ENCODE results near the gene IDNK.

Gene IDNK

GRCh38 chr9:83665580-83666200 is 42.7 kb downstream of the IDNK start:
- DNase-seq: no peak
- Histone ChIP-seq H2AFZ (ENCODE audit: low read depth, low read length) (no peak overlapping the region), H3K4me2 (ENCODE audit: insufficient read depth, low read length) (no peak overlapping the region), H3K4me3 (ENCODE audit: low read depth in 1 of 2, low read length in 2 of 2) (no peak overlapping the region), H3K36me3 (ENCODE audit: insufficient read depth, low read length) (peaks cover 91% of the 10 kb centered on the region), H3K27me3 (ENCODE audit: insufficient read depth, low read length, poor library complexity) (no peaks in the 10 kb centered on the region), H3K9ac (ENCODE audit: low read depth, low read length) (no peak overlapping the region), H3K4me1 (ENCODE audit: insufficient read depth, low read length) (no peaks in the 10 kb centered on the region), H3K9me3 (ENCODE audit: insufficient read depth, low read length, severe bottlenecking) (no peaks in the 10 kb centered on the region), H3K79me2 (ENCODE audit: insufficient read depth, low read length) (peaks cover 15% of the 10 kb centered on the region; the same call in 1 of the 2 replicates), H3K27ac (ENCODE audit: low read length) (no peak overlapping the region), H4K20me1 (ENCODE audit: insufficient read depth, low read length) (peaks cover 3% of the 10 kb centered on the region; the same call in 1 of the 2 replicates)
- TF ChIP-seq EZH2 (IDR thresholded peaks at IDR 0.05; ENCODE audit: borderline replicate concordance, low read depth, low read length, severe bottlenecking) (no peak), CTCF (IDR thresholded peaks at IDR 0.05; ENCODE audit: borderline replicate concordance, extremely low read depth, low read length, poor library complexity, severe bottlenecking) (no peak)
- ATAC-seq (ENCODE audit: insufficient read depth, low read depth): no peak

- ATAC-seq (ENCODE audit: insufficient read depth, low read depth) (no peak), DNase-seq (no peak)
- TF ChIP-seq EZH2 (IDR thresholded peaks at IDR 0.05; ENCODE audit: borderline replicate concordance, low read depth, low read length, severe bottlenecking) (no peak), CTCF (IDR thresholded peaks at IDR 0.05; ENCODE audit: borderline replicate concordance, extremely low read depth, low read length, poor library complexity, severe bottlenecking) (no peak)
- H3K4me1 ChIP-seq (ENCODE audit: insufficient read depth, low read length): no peaks in the 10 kb centered on the region
- no peak overlapping the region for H3K4me2 ChIP-seq (ENCODE audit: insufficient read depth, low read length)
- no peaks in the 10 kb centered on the region for H3K27me3 ChIP-seq (ENCODE audit: insufficient read depth, low read length, poor library complexity)
- peaks cover 25% of the 10 kb centered on the region for H3K79me2 ChIP-seq (ENCODE audit: insufficient read depth, low read length)
- H3K27ac ChIP-seq (ENCODE audit: low read length): no peak overlapping the region
- H3K36me3 ChIP-seq (ENCODE audit: insufficient read depth, low read length): peaks cover 88% of the 10 kb centered on the region
- no peaks in the 10 kb centered on the region for H3K9me3 ChIP-seq (ENCODE audit: insufficient read depth, low read length, severe bottlenecking)
- no peak overlapping the region for H3K4me3 ChIP-seq (ENCODE audit: low read depth in 1 of 2, low read length in 2 of 2)
- H3K9ac ChIP-seq (ENCODE audit: low read depth, low read length): no peak overlapping the region
- peaks cover 13% of the 10 kb centered on the region for H4K20me1 ChIP-seq (ENCODE audit: insufficient read depth, low read length)
- no peak overlapping the region for H2AFZ ChIP-seq (ENCODE audit: low read depth, low read length)
These were observed 46.1 kb downstream of the IDNK start for GRCh38 chr9:83669067-83669466.

- Histone ChIP-seq H3K79me2 (ENCODE audit: insufficient read depth, low read length) (peaks cover 36% of the 10 kb centered on the region), H3K4me3 (ENCODE audit: low read depth in 1 of 2, low read length in 2 of 2) (no peak overlapping the region), H4K20me1 (ENCODE audit: insufficient read depth, low read length) (peaks cover 13% of the 10 kb centered on the region), H3K27ac (ENCODE audit: low read length) (no peak overlapping the region), H2AFZ (ENCODE audit: low read depth, low read length) (no peak overlapping the region), H3K4me1 (ENCODE audit: insufficient read depth, low read length) (no peaks in the 10 kb centered on the region), H3K9me3 (ENCODE audit: insufficient read depth, low read length, severe bottlenecking) (no peaks in the 10 kb centered on the region), H3K27me3 (ENCODE audit: insufficient read depth, low read length, poor library complexity) (no peaks in the 10 kb centered on the region), H3K4me2 (ENCODE audit: insufficient read depth, low read length) (no peak overlapping the region), H3K9ac (ENCODE audit: low read depth, low read length) (no peak overlapping the region), H3K36me3 (ENCODE audit: insufficient read depth, low read length) (peaks cover 88% of the 10 kb centered on the region)
- DNase-seq (no peak), ATAC-seq (ENCODE audit: insufficient read depth, low read depth) (no peak)
- no peak for TF ChIP-seq EZH2 (IDR thresholded peaks at IDR 0.05; ENCODE audit: borderline replicate concordance, low read depth, low read length, severe bottlenecking)
- no peak for TF ChIP-seq CTCF (IDR thresholded peaks at IDR 0.05; ENCODE audit: borderline replicate concordance, extremely low read depth, low read length, poor library complexity, severe bottlenecking)
These were observed 47.4 kb downstream of the IDNK start for GRCh38 chr9:83670381-83670780.
